ENCODE results near the gene SYDE2.
"Not testable (repeated sequence)": the region's sequence is repeated elsewhere in the genome, so short reads cannot be mapped to it uniquely, and the experiment has no call there.

Gene SYDE2

DNA sequence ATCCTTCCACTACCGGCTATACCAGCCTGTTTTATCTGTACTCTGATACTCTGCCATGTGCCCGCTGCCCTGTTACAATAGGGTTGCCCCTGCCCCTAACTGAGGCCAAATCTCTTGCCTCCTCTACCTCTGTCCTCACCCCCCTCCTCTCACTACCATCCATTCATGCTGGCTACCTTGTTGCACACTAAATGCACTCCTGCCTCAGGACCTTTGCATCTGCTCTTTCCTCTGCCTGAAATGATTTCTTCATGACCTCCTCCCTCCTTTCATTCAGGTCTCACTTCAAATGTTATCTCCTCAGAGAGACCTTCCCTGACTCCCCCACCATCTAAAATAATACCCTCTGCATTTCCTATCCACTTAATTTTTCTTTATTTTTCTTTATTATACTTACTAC is 7.7 kb upstream of the SYDE2 start:
- DNase-seq (ENCODE audit: low read depth), result no peak

DNA sequence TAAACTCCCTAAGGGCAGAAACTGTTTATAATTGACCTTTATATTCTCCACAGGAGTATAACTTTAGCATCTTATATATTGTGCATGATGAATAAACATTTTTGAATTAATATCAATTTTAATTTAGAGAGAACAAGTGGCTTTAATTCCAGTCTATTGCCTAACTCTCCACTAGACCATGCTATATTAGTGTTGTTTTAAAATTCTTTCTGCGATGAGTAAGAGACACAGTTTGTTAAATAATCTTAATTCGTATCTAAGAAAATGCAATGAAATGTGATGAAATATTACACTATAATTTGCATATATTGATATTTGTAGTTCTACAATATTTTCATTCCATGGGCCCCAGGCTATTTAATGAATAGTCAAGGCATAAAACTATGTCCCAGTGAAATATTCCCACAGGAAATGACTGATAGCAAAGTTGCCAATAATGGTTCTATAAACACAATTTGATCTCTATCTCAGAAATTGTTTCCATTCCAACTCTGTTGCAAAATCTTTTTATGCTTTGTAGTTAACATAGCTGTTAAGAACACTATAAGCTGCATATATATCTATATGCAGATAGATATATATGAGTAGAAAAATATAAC is 2.9 kb upstream of the SYDE2 start:
- peak; percentile 82 for DNase-seq (ENCODE audit: low read depth)

DNA sequence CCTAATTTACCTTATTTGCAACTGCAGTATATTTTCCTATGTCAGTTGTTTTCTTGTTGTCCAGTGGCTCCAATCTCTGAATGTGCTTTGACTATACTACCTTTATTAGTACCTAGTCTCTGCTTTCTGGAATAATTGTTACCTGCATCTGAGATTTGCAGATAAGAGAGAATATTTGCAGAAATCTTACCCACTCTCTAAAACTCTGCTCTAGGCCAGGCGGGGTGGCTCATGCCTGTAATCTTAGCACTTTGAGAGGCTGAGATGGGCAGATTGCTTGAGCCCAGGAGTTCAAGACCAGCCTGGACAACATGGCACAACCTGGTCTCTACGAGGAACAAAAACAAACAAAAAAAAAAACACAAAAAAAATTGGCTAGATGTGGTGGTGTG is 2.0 kb upstream of the SYDE2 start:
- no peak for DNase-seq (ENCODE audit: low read depth)

DNA sequence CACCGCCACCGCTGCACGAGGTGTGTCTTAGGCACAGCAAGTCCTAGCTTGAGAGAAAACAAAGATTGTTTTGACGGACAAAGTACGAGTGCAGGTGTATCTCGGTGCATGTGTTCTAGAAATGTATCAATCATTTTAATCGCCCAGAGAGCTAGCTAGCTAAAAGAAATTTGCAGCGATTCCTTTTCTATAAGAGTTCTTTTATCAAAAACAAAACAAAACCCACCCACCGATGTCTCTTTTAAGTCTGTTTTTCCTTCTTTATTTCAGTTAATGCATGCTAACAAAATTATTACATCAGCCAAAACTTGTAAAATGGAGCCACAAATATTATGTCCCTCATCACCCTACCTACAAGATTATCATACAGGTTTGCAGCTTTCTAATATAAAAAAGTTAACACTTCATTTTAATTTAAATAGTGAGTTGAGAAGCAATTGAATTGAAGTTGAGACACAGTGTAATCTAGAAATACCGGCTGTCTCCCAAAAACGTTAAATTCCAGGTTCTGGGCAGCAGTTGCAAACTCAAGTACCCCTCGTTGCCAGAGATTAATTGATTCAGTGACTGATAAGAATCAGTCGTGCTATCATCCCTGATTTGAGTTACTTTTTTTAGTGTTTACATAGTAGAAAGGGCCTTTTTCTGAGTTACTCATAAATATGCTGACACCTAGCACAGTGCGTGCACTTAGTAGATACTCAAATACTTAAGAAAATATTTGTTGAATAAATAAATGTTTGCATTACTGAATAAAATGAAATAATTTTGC is 1.5 kb upstream of the SYDE2 start:
- peak; percentile 27 for DNase-seq (ENCODE audit: low read depth)

DNA sequence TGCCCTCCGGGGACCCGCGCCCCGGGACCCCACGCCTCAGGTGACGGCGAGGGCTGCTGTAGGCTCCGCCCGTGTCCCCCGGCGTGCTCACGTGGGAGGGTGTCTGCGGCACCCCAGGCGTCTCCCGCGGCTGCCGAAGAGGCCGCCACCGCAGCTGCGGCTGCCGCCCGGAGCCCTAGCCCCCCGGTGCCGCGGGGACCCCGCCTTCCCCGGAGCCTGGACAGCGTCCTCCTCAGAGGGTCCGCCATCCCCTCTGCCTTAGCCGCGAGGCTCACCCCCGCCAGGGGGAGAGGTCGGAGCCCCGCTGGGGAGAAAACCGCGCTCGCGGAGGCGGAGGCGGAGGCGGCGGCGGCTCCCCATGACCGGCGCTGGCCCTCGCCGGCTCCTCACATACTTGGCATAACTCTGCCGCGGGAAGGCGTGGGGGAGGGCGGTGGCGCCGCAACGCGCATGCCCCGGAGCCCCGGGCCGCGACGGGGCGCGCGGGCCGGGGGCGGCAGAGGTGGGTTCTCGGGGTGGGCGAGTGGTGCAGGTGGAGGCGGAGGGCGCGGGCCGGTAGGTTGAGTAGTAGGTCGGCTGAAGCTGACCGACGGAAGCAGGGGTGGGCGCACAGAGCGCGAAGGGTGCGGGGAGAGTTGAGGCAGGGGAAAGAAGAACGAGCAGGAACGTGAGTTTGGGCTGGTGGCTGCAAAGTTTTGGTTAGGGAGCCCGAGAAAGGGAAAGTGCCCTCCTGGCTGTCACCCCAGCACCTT is 700 bp upstream of the SYDE2 start:
- DNase-seq (ENCODE audit: low read depth), result peak; percentile 79

DNA sequence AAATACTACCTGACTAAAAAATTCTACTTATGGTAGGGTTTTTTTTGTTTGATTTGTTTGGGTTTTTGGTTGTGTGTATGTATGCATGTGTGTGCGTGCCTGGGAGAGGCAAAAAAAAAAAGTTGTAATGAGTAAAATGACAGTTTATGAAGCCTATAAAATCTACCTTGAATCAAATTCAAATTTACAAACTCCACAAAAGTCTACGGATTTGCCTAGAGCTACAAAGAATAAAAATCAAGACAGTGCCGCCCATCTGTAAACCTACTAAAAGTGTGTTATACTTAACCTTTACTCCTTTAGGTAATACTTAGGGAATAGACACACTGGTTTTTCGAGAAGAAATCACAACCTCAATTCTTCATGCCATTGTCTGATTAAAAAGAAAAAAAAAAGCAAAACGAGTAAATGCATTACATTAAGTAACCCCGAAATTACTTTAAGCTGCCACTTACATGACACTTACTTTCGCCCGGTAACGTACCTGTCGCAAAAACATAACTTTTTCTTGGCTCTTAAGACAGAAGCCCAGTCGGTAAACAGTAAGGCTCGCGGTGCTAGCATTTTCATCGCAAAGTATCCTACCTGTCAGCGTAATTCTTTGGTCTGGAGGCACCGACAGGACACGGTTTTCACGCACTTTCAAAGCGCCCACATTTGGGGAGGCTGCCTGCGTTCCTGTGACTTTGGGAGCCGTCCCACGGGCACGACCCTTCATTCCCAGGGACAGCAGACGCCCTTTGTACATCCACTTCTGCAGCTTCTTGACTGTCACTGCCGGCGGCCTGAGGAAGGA is 951 bp downstream of the SYDE2 start:
- DNase-seq (ENCODE audit: low read depth), result no peak

DNA sequence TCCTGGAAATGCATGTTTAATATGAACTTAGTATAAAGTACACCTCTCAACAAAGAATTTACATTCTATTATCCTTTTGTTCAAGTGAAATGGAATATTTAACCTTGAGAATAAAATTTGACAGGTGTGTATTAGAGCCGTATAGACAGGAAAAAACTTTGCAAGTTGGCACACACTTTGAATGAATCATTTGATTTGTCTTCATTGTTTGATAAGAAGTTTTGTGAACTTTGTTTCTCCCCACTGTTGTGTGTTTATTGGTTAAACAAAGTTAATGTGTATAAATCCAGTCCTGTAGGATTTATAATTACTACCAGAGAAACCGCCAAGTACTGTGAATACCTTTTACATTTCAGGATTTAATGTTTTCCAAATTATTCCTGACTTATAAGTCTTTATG is 2.0 kb downstream of the SYDE2 start:
- DNase-seq (ENCODE audit: low read depth), result no peak

DNA sequence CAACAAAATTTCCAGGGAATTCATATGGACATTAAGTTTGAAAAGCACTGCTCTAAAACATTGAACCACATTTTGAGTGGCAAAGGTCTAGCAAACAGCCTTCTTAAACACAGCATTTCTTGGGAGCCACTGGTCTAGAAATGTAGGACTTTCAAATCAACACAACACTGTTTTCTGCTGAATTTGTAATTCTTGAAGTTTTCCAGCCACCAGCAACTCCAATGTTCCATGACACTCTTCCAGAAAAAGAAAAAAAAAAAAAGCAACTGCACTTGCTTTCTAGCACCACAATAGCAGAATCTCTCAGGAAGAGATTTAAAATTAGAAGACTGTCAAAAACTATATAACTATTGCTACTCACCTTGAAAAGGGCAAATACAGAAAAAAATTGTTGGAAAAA is 4.5 kb downstream of the SYDE2 start:
- no peak for DNase-seq (ENCODE audit: low read depth)

DNA sequence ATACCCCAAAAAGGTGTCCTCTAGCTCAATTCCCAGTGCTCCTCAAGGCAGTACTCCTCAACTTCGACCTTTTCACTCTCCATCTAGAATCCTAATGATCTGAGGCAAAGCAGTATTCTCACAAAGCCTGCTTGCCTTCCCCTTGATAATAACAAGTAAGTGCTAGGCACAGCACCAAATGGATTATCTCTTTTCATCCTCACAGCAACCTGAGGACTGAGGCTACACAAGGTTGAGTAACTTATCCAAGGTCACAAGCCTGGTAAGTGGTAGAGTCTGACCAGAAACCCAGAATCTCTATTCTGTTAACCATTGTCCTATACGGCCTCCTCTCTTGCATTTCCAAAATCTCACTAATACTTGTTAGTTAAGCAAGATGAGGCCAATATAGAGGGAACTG is 5.1 kb downstream of the SYDE2 start:
- no peak for DNase-seq (ENCODE audit: low read depth)

DNA sequence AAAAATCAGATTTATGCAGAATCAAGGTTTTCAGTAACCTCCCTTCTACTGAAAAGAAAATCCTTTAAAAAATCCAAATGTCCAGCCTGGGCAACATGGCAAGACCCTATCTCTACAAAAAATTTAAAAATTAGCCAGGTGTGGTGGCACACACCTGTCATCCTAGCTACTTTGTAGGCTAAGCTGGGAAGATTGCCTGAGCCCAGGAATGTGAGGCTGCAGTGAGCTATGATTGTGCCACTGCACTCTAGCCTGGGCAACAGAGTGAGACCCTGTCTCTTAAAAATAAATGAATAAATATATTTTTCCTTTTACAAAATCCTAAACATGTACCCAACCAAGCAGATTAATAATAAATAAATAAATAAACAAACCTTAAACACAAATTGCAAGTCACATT is 8.7 kb downstream of the SYDE2 start:
- DNase-seq (ENCODE audit: low read depth), result not testable (repeated sequence)

DNA sequence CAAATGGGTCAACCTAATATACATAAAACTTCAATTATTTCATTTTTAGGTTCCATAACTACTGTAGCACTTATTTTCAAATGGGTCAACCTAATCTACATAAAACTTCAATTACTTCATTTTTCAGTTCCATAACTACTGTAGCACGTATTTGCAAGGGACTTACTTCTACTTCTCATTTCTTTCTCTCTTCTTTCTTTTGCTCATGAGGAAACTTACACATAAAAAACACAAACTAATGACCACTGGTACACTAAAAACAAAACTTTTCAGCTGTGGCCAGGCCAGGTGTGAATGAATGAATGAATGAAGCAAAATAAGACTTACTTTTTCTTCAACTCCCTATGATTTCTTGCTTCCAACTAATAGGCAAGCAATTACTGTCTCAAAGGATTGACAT is 11.7 kb downstream of the SYDE2 start:
- no peak for DNase-seq (ENCODE audit: low read depth)

DNA sequence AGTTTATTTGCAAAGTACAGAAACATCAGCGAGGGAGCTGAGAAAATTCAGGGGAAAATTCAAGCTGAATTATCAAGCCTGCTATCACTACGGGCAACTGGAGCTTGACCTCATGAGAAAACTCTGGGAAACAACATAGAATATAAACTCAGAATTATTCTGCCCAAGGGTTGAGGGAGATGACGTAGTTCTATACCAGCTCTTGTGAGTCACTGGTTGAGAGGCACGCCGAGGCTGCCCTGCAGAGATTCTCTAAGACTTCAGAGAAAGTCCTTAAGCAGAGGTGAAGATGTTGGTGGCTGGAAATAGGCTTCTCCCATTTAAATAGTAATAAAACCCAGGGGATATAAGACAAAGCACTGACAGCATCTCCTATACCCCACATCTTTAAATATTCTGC is 12.3 kb downstream of the SYDE2 start:
- peak; percentile 24 for DNase-seq (ENCODE audit: low read depth)

DNA sequence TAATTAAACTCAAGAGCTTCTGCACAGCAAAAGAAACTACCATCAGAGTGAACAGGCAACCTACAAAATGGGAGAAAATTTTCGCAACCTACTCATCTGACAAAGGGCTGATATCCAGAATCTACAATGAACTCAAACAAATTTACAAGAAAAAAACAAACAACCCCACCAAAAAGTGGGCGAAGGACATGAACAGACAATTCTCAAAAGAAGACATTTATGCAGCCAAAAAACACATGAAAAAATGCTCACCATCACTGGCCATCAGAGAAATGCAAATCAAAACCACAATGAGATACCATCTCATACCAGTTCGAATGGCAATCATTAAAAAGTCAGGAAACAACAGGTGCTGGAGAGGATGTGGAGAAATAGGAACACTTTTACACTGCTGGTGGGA is 13.8 kb downstream of the SYDE2 start:
- DNase-seq (ENCODE audit: low read depth), result not testable (repeated sequence)

DNA sequence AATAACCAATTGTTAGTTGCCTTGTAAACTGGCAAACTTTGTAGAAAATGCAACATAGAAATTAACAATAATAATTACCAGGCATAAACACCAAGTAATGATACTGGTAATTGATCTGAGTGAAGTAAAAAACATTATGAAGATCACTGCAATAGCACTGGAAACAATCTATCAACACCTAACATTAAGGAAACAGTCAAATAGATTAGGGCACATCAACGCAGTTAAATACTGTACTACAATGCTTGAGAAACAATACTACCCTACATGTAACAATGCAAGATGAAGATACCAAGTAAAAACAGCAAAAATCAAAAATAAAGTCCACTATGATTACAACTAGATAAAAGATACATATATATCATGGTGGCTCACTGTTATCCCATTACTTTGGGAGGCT is 16.6 kb downstream of the SYDE2 start:
- DNase-seq (ENCODE audit: low read depth), result no peak

DNA sequence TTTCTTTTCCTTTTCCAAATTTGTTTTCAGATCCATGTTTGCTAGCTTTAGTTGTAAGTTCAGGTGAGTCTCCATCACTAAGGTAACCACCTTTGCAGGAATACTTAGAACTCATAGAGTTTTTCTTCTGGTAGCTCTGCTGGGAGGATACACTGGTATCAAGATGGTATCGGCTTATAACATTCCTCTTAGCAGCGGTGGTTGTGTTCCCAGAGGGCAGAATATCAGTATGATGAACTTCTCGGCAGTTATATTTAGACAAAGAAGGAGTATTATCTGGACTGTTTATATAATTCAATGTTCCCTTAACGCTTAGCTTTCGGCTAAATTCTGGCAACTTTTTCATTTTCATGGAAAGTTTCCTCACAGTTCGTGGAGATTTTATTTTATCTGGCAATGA is 18.1 kb downstream of the SYDE2 start:
- no peak for DNase-seq (ENCODE audit: low read depth)

DNA sequence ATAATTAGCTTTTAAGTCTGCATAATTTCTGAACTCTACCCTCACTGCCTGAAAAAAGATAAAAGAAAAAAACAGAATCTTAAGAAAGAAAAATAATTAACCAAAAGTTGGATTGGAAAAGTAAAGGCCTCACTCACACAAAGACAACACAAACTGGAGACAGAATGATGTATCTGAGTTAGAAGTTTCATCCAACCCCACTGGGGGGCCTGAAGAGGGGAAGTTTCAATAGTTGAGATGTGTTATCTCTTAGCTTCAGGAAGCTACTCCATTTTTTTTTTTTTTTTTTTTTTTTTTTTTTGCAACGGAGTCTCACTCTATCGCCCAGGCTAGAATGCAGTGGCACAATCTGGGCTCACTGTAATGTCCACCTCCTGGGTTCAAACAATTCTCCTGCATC is 19.9 kb downstream of the SYDE2 start:
- DNase-seq (ENCODE audit: low read depth), result no peak

DNA sequence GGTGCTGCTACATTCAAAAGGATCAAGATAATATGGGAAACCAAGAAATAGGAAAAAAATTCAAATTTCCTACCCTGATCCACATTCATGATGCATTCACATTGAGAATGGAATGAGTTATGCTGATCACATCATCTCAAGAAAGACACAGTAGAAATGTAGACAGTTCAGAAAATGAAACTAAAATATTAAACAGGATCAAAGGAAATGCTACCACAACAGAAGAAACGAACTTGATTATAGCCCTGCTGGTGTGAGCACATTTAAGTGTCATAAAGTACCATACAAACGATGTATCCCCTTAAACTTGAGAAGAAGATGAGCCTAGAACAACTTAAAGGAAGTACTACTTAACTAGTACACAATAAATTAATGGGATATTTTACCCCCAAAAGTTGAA is 21.3 kb downstream of the SYDE2 start:
- DNase-seq (ENCODE audit: low read depth), result no peak

DNA sequence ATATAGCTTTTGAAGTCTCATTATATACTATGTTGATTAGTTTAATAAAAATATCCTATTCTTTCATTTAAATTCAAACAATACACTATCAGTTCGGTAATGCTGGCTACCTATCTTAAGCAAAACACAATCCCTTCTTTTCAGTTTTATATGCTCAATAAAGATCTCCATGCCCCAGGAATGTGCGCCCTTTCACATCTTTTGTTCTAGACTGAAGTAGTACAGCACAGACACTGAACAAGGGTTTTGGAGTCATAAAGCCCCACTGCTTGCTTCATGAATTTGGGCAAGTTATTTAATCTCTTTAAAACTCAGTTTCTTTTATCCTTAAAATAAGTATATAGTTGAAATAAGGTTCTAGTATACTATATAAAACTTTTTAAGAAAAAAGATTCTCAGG is 22.4 kb downstream of the SYDE2 start:
- DNase-seq (ENCODE audit: low read depth), result no peak

DNA sequence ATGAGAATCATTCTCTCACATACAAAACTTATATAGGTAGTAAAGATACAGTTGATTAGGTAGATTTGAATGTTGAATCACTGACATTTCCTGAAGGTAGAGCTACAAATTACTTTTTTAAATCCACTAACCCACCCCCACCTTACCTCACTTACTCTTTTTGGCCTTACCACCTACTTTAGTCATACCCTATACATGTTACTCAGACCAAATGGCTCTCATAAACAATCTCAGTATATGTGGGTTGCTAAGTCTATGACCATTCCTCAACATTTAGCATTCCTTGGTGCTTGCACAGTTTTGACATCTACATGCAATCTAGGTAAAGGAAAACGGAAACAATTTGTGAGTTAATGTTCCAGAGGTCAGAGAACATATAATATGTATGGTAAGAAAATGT is 26.3 kb downstream of the SYDE2 start:
- no peak for DNase-seq (ENCODE audit: low read depth)

DNA sequence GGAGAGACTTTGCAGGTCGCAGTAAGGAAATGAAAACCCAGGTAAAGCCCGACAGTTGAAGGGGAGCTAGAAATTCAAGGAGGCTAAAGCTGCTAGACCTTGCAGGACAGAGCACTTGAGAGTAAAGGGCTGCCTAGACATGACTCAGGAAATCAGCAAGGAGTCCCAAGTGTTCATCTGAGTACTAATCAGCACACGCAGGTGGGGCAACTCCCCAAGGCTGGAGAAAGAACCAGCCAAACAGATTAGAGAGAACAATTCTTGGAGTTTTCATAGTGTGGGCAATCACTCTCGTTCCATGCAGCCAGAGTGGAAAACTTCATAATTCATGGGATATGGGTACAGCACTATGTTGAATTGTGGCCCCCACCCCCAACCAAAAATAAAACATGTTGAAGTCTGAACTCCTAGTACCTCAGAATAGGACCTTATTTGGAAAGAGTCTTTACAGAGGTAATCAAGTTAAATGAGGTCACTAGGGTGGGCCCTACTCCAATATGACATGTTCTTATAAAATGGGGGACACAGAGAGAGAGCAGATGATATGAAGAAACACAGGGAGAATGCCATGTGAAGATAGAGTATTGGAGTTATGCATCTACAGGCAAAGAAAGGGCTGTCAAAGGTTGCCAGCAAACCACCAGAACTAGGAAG is 28.0 kb downstream of the SYDE2 start:
- DNase-seq (ENCODE audit: low read depth), result no peak

DNA sequence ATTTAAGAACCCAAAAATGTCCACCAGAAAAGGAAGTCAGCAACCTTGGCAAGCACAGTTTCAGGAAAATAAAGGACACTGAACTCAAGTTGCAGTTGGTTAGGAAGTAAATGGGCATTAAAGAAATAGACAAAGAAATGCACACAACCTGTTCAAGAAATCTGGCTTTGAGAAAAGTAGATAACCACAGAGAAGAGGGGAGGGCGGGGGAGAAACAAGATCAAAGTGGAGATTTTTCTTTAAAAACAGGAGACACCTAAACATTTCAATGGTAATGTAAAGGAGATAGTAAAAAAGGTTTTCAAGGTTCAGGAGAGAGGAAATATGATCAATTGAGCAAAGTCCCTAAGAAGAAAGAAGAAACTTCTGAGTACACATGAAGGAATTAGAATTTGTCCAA is 29.1 kb downstream of the SYDE2 start:
- DNase-seq (ENCODE audit: low read depth), result no peak

DNA sequence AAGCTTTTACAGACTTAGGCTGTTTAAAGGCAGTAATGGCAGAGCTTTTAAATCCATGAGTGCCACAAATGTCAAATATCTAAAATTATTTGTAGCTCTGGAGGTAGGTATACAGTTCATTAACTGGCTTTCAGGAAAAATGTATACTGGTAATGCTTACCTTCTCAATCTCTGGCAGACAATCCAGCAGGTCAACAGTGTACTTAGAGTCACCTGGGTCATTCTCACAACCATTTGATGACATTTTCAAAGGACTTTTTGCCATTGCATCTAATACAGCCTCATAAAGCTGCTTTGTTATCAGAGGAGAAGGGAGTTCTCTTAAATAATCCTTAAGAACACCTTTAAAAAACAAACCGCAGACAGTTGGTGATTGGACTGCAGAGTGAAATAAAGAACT is 31.9 kb downstream of the SYDE2 start:
- DNase-seq (ENCODE audit: low read depth), result no peak

Measured in EH (cell line).